DMS 273 treated with DMSO at 0.1 percent for 48 hours (cell line): ENCODE results near the gene SPOUT1.

Source experiments
- DNase-seq: peaks from one replicate; lab custom pipeline; 2025; lab: John Stamatoyannopoulos, UW

The SPOUT1 gene

GRCh38 chr9:128836509-128837145 is 7.0 kb upstream of the SPOUT1 start:
- DNase-seq, result no peak

- DNase-seq, result no peak
Measured at GRCh38 chr9:128835246-128836210, 5.9 kb upstream of the SPOUT1 start.

- DNase-seq, result no peak
Measured at GRCh38 chr9:128833696-128834095, 4.1 kb upstream of the SPOUT1 start.

GRCh38 chr9:128828719-128829452 is 708 bp downstream of the SPOUT1 start:
- no peak for DNase-seq

GRCh38 chr9:128828267-128828666 is 1.3 kb downstream of the SPOUT1 start:
- no peak for DNase-seq

GRCh38 chr9:128825923-128826700 is 3.5 kb downstream of the SPOUT1 start:
- DNase-seq, result no peak

- DNase-seq, result no peak
Measured at GRCh38 chr9:128824911-128825310, 4.7 kb downstream of the SPOUT1 start.

- no peak for DNase-seq
Measured at GRCh38 chr9:128823903-128824406, 5.6 kb downstream of the SPOUT1 start.

- DNase-seq, result no peak
Measured at GRCh38 chr9:128823362-128823902, 6.2 kb downstream of the SPOUT1 start.

GRCh38 chr9:128822407-128823042 is 7.1 kb downstream of the SPOUT1 start:
- DNase-seq, result no peak

GRCh38 chr9:128821584-128822406 is 7.8 kb downstream of the SPOUT1 start:
- DNase-seq, result no peak

- DNase-seq, result no peak
Measured at GRCh38 chr9:128820665-128821583, 8.7 kb downstream of the SPOUT1 start.

GRCh38 chr9:128819716-128820664 is 9.6 kb downstream of the SPOUT1 start:
- no peak for DNase-seq

- DNase-seq, result no peak
Measured at GRCh38 chr9:128818839-128819715, 10.5 kb downstream of the SPOUT1 start.

GRCh38 chr9:128818099-128818838 is 11.3 kb downstream of the SPOUT1 start, which contains the start of gene ENDOG:
Gene ENDOG (plus strand): TSS chr9:128818500. CDS start chr9:128818685, 185 bp downstream.
- DNase-seq, result peak; percentile 78

GRCh38 chr9:128810873-128811272 is 18.7 kb downstream of the SPOUT1 start:
- DNase-seq, result no peak
